GM19240 (cell line): Measurements from ENCODE around the gene MAST4.
A peak's percentile ranks its signal among the peaks of the same experiment; 100 is the strongest.
"Not testable (repeated sequence)": the region's sequence is repeated elsewhere in the genome, so short reads cannot be mapped to it uniquely, and the experiment has no call there.

Experiments
- DNase-seq: peaks from one replicate; pipeline ENCODE4 v3.0.0; 2011; ENCODE audit warnings: low spot score; ENCODE audit not compliant: insufficient read length

Gene MAST4

GRCh38 chr5:66805514-66806430, 209.6 kb downstream of the MAST4 start:
- DNase-seq = no peak

GRCh38 chr5:66807743-66808142, 211.6 kb downstream of the MAST4 start:
- no peak for DNase-seq

GRCh38 chr5:66808663-66809062, 212.5 kb downstream of the MAST4 start:
- no peak for DNase-seq

DNA sequence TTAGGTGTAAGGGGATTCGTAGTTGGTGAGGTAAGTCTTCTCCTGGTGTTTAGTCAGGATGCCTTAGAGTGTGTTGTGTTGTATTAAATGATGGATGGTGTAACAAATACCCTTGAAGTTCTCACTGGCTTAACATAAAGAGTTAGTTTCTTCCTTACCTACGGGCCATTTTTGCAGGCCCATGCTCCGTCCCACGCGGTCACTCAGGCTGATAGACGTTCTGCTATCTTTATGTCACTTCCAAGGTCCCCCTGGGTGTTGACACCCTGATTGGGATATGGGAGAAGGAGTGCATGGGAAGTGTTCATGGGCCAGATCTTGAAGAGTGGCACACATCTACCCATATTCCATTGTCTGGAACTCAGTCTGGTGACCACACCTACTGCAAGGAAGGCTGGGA, 214.0 kb downstream of the MAST4 start:
- no peak for DNase-seq

DNA sequence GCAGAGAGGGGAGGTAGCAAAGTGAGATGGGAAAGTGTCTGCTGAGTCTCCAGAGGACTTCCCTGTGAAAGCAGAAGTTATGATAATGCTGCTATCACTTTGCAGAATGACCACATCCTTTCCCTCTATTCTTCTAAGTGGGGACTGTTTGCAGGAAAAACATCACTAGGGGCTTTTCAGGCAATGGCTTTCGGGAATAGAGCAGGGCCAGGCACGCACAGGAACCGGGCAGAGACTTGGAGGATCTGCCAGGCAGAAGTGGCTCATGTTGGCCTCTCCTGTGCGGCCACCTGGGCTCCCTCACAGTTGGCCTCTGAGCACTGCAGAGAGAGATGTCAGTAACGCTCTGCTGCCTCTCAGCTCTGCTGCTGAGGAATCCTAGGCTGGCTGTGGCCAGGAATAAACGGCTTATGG, 214.7 kb downstream of the MAST4 start:
- no peak for DNase-seq

GRCh38 chr5:66812291-66812690, 216.1 kb downstream of the MAST4 start:
- DNase-seq = no peak

DNA sequence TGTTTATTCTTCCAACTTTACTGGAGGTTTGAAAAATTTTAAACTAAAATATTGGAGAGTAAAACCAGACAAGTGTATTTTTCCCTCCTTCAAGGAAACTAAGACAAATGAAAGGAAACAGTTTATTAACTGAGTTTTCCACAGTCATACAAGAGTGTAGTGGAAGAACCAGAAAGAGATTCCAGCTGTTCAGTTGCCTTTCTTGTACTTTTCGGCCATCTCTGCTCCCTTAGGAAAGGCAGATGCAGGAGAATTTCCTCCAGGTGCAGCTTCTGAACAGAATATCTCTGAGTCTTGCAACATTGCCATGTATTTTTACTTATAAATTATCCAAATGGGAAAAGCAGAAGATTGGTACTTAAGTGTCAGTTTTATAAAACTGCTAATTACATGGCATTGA, 217.1 kb downstream of the MAST4 start:
- DNase-seq = no peak

DNA sequence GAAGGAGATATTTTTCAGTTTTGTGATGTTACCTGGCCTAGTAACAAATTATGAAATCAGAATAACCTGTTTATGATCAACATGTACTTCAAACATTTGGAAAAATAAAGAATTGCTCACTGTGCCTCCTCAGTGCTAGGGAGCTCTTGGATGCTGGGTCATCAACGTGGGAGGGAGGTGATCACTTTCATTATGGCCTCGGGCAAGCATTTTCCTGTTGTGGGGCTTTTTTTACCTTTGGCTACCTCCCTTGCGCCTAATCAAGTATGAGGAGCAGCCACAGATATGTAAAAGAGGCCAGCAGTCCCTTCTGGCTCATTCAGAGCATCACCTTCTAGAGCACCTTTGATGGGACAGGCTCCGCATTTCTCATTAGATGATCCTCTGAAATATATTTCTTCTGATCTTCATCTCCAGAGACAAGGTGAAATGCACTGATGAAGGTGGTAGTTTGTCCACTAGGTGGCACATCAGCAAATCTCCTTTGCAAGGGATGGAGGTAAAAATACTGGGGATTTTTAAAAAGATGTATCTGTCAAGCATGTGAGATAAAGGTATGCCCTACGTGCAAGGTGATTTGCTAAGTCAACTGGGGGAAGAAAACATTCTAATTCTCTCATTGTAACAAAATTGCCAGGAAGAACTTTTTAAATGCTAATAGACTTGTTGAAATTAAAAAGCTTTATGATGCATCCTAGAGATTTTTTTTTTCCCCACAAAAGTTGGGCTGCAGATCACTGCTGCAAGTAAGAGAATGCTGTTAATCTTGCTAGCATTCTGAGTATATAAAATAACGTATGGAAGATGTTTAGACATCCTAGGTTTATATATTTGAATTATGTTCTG, 218.2 kb downstream of the MAST4 start:
- DNase-seq = peak; percentile 25

GRCh38 chr5:66818304-66818934, 222.2 kb downstream of the MAST4 start:
- DNase-seq = no peak

DNA sequence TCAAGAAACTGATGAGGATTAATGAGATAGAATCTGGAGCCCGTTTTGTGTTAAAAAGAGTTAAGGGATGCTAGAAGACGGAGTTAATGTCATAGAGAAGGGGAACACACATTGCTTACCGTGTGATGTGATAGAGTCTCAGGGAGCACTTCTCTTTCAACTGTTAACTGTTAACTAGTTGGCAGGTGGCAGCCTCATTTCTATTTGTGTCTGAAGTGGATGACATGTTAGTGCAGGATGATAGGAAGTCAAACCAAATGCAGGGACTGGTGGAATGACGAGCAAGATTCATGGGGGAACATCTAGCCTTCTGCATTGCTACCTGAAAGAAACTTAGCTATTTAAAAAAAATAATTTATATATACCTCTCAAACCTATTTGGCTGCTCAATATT, 222.7 kb downstream of the MAST4 start:
- DNase-seq = no peak

DNA sequence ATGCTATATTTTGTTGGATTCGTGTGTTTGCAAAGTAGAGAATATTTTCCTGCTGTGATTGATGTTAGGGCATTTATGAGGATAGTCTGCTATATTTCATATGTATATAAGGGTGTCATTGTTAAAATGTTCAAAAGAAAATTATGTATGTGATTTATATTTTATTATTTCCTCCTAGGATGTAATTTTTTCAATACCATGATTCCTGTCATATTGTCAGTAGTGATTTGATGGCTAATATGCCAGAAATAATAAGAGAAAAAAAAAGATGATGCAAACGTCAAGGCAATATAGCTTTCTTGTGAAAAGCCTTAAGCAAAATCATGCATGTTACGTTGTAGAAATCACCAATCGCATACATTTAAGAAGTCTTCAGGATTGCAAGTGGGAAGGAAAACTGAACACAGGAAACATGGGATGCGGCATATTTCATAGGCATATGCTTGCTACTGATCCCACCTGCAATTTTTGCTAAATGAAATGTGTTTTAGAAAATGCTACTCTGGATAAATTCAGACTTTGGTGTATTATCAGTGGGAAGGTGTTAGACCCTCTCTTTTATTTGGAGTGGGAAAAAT, 224.5 kb downstream of the MAST4 start:
- no peak for DNase-seq

DNA sequence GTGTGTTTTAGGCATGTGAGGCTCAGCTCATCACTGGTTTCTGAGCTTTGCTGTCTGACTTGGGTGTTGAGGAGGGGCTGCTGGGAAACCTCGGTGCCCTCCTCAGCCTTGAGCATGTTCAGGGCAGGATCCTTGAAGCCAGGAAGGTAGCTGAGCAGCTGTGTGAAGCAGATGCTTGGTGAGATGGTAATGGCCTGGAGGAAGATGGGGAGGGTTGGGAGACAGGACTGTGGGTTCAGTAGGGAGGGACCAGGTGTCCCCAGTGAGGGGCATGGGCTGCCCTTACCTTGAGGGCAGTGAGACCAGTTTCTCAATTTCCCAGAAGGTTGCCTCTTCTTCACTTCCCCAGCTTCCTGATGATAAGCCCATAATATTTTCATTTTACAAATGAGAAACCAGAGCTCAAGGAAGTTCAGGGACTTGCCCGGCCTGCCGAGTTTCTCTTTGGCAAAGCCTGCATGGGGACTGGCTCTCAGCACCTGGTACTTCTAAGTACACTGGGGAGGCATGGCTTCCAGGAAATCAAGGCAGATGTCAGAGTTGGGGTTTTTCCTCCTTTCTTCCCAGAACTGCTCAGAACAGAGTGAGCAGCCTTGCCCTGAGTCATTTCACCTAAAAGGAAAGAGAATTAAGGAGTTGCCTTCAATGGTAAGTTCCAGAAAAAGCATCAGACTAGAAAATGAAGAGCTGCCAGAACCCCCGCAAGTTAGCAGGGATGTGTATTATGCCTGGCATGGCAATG, 225.7 kb downstream of the MAST4 start:
- DNase-seq = no peak

GRCh38 chr5:66822906-66823305, 226.7 kb downstream of the MAST4 start:
- not testable (repeated sequence) for DNase-seq

- no peak for DNase-seq
These were observed 228.3 kb downstream of the MAST4 start for GRCh38 chr5:66824476-66824875.

DNA sequence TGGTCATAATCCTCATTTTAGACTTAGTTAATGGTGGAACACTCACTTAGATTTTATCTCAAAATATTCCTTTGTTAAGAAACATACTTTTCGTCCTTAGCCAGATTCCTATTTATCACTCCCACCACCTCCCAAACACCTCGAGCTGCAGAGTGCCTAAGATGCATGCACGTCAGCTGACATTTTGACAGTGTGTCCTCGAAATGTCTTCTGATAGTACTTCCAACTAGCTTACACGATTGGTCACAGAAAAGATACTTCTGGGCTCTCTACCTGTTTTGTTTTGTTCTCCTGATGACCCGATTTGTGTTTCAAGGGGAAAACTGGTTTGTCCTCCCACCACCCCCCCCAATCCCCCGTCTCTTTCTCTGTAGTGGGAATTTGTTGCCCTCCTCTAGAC, 230.1 kb downstream of the MAST4 start:
- no peak for DNase-seq

DNA sequence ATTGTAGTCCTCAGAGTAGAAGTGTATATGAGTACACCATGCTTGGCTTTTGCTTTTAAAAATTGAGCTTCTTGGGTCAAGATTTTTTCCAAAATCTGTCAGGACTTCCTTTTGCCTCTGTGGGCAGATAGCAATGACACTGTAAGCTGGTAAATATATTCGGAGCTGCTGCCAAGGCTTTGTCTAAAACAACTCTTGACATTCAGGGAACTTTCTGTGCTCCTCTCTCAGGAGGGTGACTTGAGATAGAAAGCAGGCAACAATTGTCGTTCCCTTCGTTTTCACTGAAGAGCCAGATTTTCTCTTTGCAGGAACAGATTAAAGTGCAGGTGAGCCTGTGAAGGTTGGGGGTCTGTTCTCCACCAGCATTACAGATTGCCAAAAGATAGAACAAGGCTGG, 230.5 kb downstream of the MAST4 start:
- no peak for DNase-seq

GRCh38 chr5:66828046-66828547, 231.9 kb downstream of the MAST4 start:
- no peak for DNase-seq

DNA sequence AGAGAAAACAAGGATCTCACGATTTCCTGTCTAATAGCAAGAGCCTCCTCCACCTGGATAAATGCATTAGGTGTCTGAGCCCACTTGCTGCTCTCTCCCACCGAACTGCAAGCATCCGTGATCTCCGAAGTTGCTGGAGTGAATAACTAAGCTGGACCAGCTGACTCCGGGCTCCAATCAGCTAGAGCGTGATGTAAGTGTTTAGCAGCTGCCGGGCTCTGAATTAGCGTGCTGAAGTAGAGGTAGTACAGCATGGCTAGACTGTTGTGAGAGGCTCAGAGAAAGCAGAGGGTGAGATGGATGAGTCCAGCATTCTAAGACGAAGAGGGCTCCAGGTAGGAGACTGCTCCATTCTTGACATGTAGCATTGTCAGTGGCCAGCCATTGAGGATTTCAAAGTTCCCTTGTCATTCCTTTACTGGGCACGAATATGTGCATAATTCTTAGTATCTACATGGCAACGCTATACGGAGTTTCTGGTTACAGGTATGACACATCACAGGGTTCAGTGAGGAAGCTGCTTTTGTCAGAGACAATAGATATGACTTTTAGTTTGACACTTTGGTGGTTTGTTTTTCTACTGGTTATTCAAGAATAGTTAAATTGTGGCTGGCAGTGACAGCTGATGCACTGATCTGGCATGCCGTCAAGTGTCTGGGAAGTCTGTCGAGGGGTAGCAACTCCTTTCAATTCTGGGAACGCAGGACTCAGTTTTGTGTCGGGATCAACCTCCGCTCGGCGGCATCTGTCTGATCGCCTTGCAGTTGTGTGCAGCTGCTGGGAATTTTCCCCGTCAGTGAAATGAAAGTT, 232.6 kb downstream of the MAST4 start:
- DNase-seq = peak; percentile 8

DNA sequence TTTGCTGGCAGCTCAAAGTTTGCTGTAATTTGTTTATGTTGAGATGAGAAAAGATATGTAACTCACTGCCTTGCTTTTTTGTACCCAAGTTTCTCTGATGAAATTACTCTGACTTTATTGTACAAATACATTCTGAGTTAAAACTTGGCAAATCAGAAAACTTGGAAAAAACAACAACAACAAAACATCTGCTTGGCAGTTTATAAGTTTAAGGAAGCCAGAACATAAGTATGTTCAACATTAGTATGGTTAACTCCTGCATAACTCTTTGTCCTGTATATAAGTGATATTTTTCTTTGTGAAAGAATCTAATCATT, 233.1 kb downstream of the MAST4 start:
- DNase-seq = no peak

- DNase-seq = no peak
These were observed 233.6 kb downstream of the MAST4 start for GRCh38 chr5:66829826-66830225.
